Fibroblast of skin of back (primary cell): ENCODE results near the gene SPECC1L.
"Not testable (repeated sequence)": the region's sequence is repeated elsewhere in the genome, so short reads cannot be mapped to it uniquely, and the experiment has no call there.

Experiments used
- DNase-seq: peaks from one replicate; pipeline ENCODE4 v3.0.0-alpha.2; 2013

The SPECC1L gene

GRCh38 chr22:24247564-24248344, 22.9 kb upstream of the SPECC1L start:
- peak; percentile 88 for DNase-seq

- DNase-seq = not testable (repeated sequence)
These were observed 22.0 kb upstream of the SPECC1L start for GRCh38 chr22:24248611-24249010.

GRCh38 chr22:24249413-24249812, 21.2 kb upstream of the SPECC1L start:
- DNase-seq = not testable (repeated sequence)

GRCh38 chr22:24251286-24251685, 19.3 kb upstream of the SPECC1L start:
- not testable (repeated sequence) for DNase-seq

- not testable (repeated sequence) for DNase-seq
These were observed 17.5 kb upstream of the SPECC1L start for GRCh38 chr22:24253126-24253525.

GRCh38 chr22:24256136-24256535, 14.5 kb upstream of the SPECC1L start:
- not testable (repeated sequence) for DNase-seq

GRCh38 chr22:24256736-24257135, 13.9 kb upstream of the SPECC1L start:
- not testable (repeated sequence) for DNase-seq

GRCh38 chr22:24259459-24259858, 11.2 kb upstream of the SPECC1L start:
- DNase-seq = peak; percentile 85

- DNase-seq = not testable (repeated sequence)
These were observed 8.4 kb upstream of the SPECC1L start for GRCh38 chr22:24262185-24262749.

GRCh38 chr22:24263479-24263878, 7.2 kb upstream of the SPECC1L start:
- not testable (repeated sequence) for DNase-seq

- peak; percentile 65 for DNase-seq
These were observed 6.2 kb upstream of the SPECC1L start for GRCh38 chr22:24264329-24264896.

GRCh38 chr22:24265734-24266133, 4.9 kb upstream of the SPECC1L start:
- DNase-seq = no peak

- not testable (repeated sequence) for DNase-seq
These were observed 4.1 kb upstream of the SPECC1L start for GRCh38 chr22:24266495-24266894.

GRCh38 chr22:24271386-24271854, 789 bp downstream of the SPECC1L start:
- DNase-seq = no peak

GRCh38 chr22:24273031-24273430, 2.4 kb downstream of the SPECC1L start:
- not testable (repeated sequence) for DNase-seq

GRCh38 chr22:24273906-24274305, 3.3 kb downstream of the SPECC1L start:
- not testable (repeated sequence) for DNase-seq

GRCh38 chr22:24274696-24275405, 4.2 kb downstream of the SPECC1L start:
- DNase-seq = not testable (repeated sequence)

- DNase-seq = not testable (repeated sequence)
These were observed 9.7 kb downstream of the SPECC1L start for GRCh38 chr22:24280363-24280762.

- no peak for DNase-seq
These were observed 11.8 kb downstream of the SPECC1L start for GRCh38 chr22:24282401-24282800.

GRCh38 chr22:24284747-24285203, 14.1 kb downstream of the SPECC1L start:
- DNase-seq = peak; percentile 73

GRCh38 chr22:24285245-24285644, 14.6 kb downstream of the SPECC1L start:
- peak; percentile 47 for DNase-seq

GRCh38 chr22:24287212-24287611, 16.6 kb downstream of the SPECC1L start:
- DNase-seq = not testable (repeated sequence)

- not testable (repeated sequence) for DNase-seq
These were observed 17.2 kb downstream of the SPECC1L start for GRCh38 chr22:24287801-24288200.
